ENCODE data around the gene GLI1. TPM values are rescaled to one million over a fixed set of nuclear protein-coding genes. Genes with fewer than 3 reads are reported as not detected.

Gene GLI1
- polyA plus RNA-seq, 1 of the 3 experiments (the other 2 are of a cell fraction), result 0.90 TPM

- 89% methylated on average over 3 of the region's 3 CpGs for WGBS (ENCODE audit: low lambda C conversion rate)
- H3K4me2 ChIP-seq, result no peak overlapping the region
- H3K27ac ChIP-seq (ENCODE audit: low read depth in 2 of 2, low read length in 1 of 2), result no peak overlapping the region
- CTCF ChIA-PET, result interaction anchor here (0.8 to 13.7 kb wide), 7 partner anchors 9 to 237 kb away, joined by 3 to 391 read pairs (median 50); partner anchors contain the start of gene GLI1
- H3K27me3 ChIP-seq (ENCODE audit: insufficient read depth), result no peaks in the 10 kb centered on the region
- no peak overlapping the region for H2AFZ ChIP-seq (ENCODE audit: low read depth)
- POLR2A ChIA-PET, result no interaction called here
- no peaks in the 10 kb centered on the region for H3K79me2 ChIP-seq (ENCODE audit: insufficient read depth)
- no peak for TF ChIP-seq TEAD4 (IDR thresholded peaks at IDR 0.05; ENCODE audit: borderline replicate concordance, insufficient read depth)
- no peak overlapping the region for H3K4me3 ChIP-seq (ENCODE audit: low read depth in 2 of 2, low read length in 1 of 2)
- peaks cover 6 to 9% of the 10 kb centered on the region in 2 experiments; a peak in 2 of 4 replicates for H3K4me1 ChIP-seq (ENCODE audit: control insufficient read depth in 1 of 2, insufficient read depth in 2 of 2, low read depth in 1 of 2, low read length in 1 of 2)
- H3K9me2 ChIP-seq, result no peaks in the 10 kb centered on the region
- no peak overlapping the region for H3K9ac ChIP-seq
- H3K9me3 ChIP-seq, result no peaks in the 10 kb centered on the region
- no peaks in the 10 kb centered on the region for H4K20me1 ChIP-seq (ENCODE audit: insufficient read depth)
- DNase-seq, result no peak
- no peaks in the 10 kb centered on the region for H3K36me3 ChIP-seq (replicated peaks in 1 of 2; ENCODE audit: control insufficient read depth in 1 of 2, insufficient read depth in 2 of 2, low read length in 1 of 2)
- H3F3A ChIP-seq (replicated peaks; ENCODE audit: insufficient read depth), result no peaks in the 10 kb centered on the region
These were observed 9.5 kb upstream of the GLI1 start for GRCh38 chr12:57450057-57450456.

GRCh38 chr12:57451233-57451778, 8.3 kb upstream of the GLI1 start:
- Histone ChIP-seq H3K9ac (no peak overlapping the region), H3K4me2 (no peak overlapping the region; the same call in 1 of the 2 replicates), H3K27me3 (ENCODE audit: insufficient read depth) (no peaks in the 10 kb centered on the region), H3K9me3 (no peaks in the 10 kb centered on the region), H3K27ac (ENCODE audit: low read depth in 2 of 2, low read length in 1 of 2) (no peak overlapping the region), H3K79me2 (ENCODE audit: insufficient read depth) (no peaks in the 10 kb centered on the region), H3F3A (replicated peaks; ENCODE audit: insufficient read depth) (no peaks in the 10 kb centered on the region), H3K4me3 (ENCODE audit: low read depth in 2 of 2, low read length in 1 of 2) (no peak overlapping the region), H4K20me1 (ENCODE audit: insufficient read depth) (no peaks in the 10 kb centered on the region), H3K36me3 (replicated peaks in 1 of 2; ENCODE audit: control insufficient read depth in 1 of 2, insufficient read depth in 2 of 2, low read length in 1 of 2) (no peaks in the 10 kb centered on the region), H3K4me1 (ENCODE audit: control insufficient read depth in 1 of 2, insufficient read depth in 2 of 2, low read depth in 1 of 2, low read length in 1 of 2) (peaks cover 6 to 16% of the 10 kb centered on the region in 2 experiments; a peak in 2 of 4 replicates), H3K9me2 (no peaks in the 10 kb centered on the region), H2AFZ (ENCODE audit: low read depth) (0 out of 2 replicates have a peak overlapping the region, but pooled peaks have one; percentile 29)
- CTCF ChIA-PET, result interaction anchor here (0.8 to 13.7 kb wide), 13 partner anchors 8 to 276 kb away, joined by 3 to 391 read pairs (median 18); no protein-coding TSS in a partner anchor
- 57% methylated on average over 6 of the region's 6 CpGs for WGBS (ENCODE audit: low lambda C conversion rate)
- TF ChIP-seq MAX (IDR thresholded peaks at IDR 0.05; ENCODE audit: low read depth) (no peak), IRF3 (IDR thresholded peaks at IDR 0.05; ENCODE audit: low read depth, low read length) (no peak), CTCF (IDR thresholded peaks at IDR 0.05) (no peak), ELF1 (IDR thresholded peaks at IDR 0.05) (no peak)
- POLR2A ChIA-PET, result no interaction called here
- DNase-seq, result no peak

Measured in SK-N-SH (cell line).